Measurements from ENCODE around the gene BRWD1. TPM values are rescaled to one million over a fixed set of nuclear protein-coding genes. Genes with fewer than 3 reads are reported as not detected.
A peak's percentile ranks its signal among the peaks of the same experiment; 100 is the strongest.

BRWD1 gene
- total and polyA plus RNA-seq, 12 donors, result 8.5 to 38.8 (median 34.1) TPM

- ATAC-seq (no peak), DNase-seq (no peak)
- intact Hi-C loops (cut with DNase I), result loop anchor here in 1 of 10 donors (5.0 kb wide), 1 partner anchor 37 kb away; no protein-coding TSS in a partner anchor
- peak overlapping the region in 9 of 10 donors; percentile 83 to 99 (median 93) for H3K27ac ChIP-seq
- H3K36me3 ChIP-seq, result peaks cover 0 to 17% (median 2%) of the 10 kb centered on the region in 9 donors
- WGBS, 2 donors, result 73 to 78% methylated on average over 19 of the region's 19 CpGs
- no peaks in the 10 kb centered on the region for H3K27me3 ChIP-seq
- peak overlapping the region in 9 of 10 donors; percentile 53 to 90 (median 78) for H3K4me3 ChIP-seq
- TF ChIP-seq CTCF (IDR thresholded peaks at IDR 0.05), result no peak
- H3K9me3 ChIP-seq, result peaks cover 0 to 6% (median 0%) of the 10 kb centered on the region in 11 donors
- peaks cover 2 to 40% (median 30%) of the 10 kb centered on the region in 9 donors for H3K4me1 ChIP-seq
These were observed 36.9 kb upstream of the BRWD1 start for GRCh38 chr21:39350094-39351005.

DNA sequence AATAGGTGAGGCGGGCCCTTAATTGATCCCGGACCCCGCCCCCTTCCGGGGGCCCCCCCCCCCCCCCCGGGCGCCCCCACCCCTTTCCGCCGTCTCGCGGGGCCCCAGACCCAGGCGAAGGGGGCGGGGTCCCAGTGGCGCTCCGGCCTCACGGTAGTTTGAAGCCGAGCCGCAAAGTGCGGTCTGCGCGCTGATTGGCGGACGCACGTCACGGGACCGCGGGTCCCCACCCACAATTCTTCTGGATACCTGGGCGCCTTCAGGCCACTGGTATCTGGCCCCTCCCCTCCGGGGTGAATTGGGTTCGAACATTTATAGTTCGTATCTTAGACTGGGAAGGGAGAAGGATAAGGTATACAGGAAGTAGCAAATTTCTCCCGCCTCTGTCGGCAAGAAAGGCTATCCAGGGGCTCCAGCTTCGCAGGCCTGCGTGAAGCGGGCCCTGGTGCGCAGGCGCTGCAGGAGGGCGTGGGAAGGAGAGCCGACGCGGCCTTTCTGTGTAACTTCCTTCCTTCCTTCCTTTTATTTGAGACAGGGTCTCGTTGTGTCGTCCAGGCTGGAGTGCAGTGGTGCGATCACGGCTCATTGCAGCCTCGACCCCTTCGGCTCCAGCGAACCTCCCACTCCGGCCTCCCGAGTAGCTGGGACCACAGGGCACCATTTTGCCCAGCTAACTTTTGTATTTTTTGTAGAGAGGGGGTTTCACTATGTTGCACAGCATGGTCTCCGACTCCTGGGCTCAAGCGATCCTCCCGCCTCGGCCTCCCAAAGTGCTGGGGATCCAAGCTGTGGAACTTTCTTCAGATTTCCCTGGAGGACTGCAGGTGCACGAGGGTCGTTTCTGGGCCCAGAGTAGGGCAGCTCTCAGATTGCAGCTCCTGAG, 36.0 kb upstream of the BRWD1 start:
- intact Hi-C loops (cut with DNase I), result loop anchor here in 9 of 10 donors (1.0 to 5.0 kb wide), 8 partner anchors 31 to 39 kb away; partner anchors contain the start of gene BRWD1 (in 5 of the 9)
- WGBS, 2 donors, result 8 to 17% methylated on average over 44 to 48 of the region's 56 CpGs

GRCh38 chr21:39348355-39349210, 35.2 kb upstream of the BRWD1 start, which contains the start of gene HMGN1:
Gene HMGN1, minus strand, starts transcription at chr21:39349088. Its CDS starts 171 bp downstream, at chr21:39348917.
- peak within 1 kb of the TSS; percentile 53 to 90 (median 80) for H3K4me3 ChIP-seq
- no peak for TF ChIP-seq CTCF (IDR thresholded peaks at IDR 0.05)
- intact Hi-C loops (cut with DNase I), result loop anchor here in 8 of 10 donors (1.0 to 5.0 kb wide), 8 partner anchors 32 to 40 kb away; partner anchors contain the start of gene BRWD1 (in 5 of the 8)
- peak; percentile 83 to 87 for DNase-seq
- peak; percentile 69 to 85 (median 73) for ATAC-seq
- H3K4me1 ChIP-seq, result peaks cover 2 to 44% (median 32%) of the 10 kb centered on the region in 9 donors
- peaks cover 0 to 6% (median 0%) of the 10 kb centered on the region in 11 donors for H3K9me3 ChIP-seq
- peak within 1 kb of the TSS; percentile 83 to 99 (median 93) for H3K27ac ChIP-seq
- no peaks in the 10 kb centered on the region for H3K27me3 ChIP-seq
- WGBS, 2 donors, result 0 to 1% methylated on average over 61 to 116 of the region's 116 CpGs
- peaks cover 0 to 34% (median 9%) of the 10 kb centered on the region in 9 donors for H3K36me3 ChIP-seq

More for the DNA sequence above, 36.0 kb upstream of the BRWD1 start:
- ATAC-seq, result peak; percentile 94 to 98 (median 97)
- Histone ChIP-seq H3K4me1 (peaks cover 2 to 44% (median 32%) of the 10 kb centered on the region in 9 donors), H3K36me3 (peaks cover 0 to 26% (median 6%) of the 10 kb centered on the region in 9 donors), H3K4me3 (peak overlapping the region; percentile 53 to 90 (median 78)), H3K27me3 (no peaks in the 10 kb centered on the region), H3K9me3 (peaks cover 0 to 6% (median 0%) of the 10 kb centered on the region in 11 donors), H3K27ac (peak overlapping the region; percentile 83 to 99 (median 93))
- no peak for TF ChIP-seq CTCF (IDR thresholded peaks at IDR 0.05)
- DNase-seq, result peak; percentile 94 to 95
